ENCODE data around the gene ACOX3. TPM values are rescaled to one million over a fixed set of nuclear protein-coding genes. Genes with fewer than 3 reads are reported as not detected.

ACOX3 gene
- total RNA-seq, 6 experiments from 2014 or later = 18.6 to 23.2 (median 19.9) TPM

DNA sequence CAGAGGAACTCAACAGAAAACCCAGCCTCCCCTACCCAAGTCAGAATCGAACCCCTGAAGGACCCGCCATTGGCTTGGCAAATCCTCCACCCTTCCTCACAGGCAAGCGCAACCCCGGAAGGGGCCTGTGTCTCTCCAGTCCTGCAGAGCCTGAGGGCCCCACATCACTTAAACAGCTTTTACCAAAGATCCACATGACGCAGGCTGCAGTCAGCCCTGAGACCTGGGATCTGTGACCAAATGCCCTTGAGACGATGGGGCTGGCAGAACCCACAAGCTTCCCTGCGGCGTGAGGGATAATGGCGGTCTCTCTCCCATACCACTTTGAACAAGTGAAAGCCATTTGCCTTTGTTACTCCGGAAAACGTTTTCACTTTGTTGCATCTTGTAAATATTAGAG lies 54.9 kb downstream of the ACOX3 start:
- no peak overlapping the region for H3K4me3 Mint-ChIP-seq
- no peak overlapping the region for H3K27ac Mint-ChIP-seq
- no peaks in the 10 kb centered on the region for H3K9me3 Mint-ChIP-seq
- TF ChIP-seq CTCF (IDR thresholded peaks at IDR 0.05) = no peak
- DNase-seq = no peak
- peaks cover 12% of the 10 kb centered on the region for H3K36me3 Mint-ChIP-seq (ENCODE audit: low read depth)
- no peaks in the 10 kb centered on the region for H3K4me1 Mint-ChIP-seq (ENCODE audit: low read depth)
- H3K27me3 Mint-ChIP-seq (ENCODE audit: insufficient read depth) = no peaks in the 10 kb centered on the region; the same call in none of the 2 replicates

DNA sequence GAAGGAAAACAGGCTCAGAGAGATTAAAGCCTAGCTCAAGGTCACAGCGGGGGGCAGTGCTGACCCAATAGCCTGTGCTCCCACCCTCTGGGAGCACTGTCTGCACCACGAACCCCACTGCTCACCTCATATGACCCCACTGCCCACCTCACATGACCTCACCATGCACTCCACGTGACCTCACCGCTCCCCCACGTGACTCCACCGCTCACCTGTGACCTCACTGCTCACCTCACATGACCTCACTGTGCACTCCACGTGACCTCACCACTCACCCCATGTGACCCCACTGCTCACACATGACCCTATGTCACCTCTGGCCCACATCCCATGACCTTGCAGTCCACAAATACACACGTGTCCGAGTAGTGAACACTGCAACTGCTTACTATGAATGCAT lies 55.4 kb downstream of the ACOX3 start:
- no peak overlapping the region for H3K4me3 Mint-ChIP-seq
- DNase-seq = no peak
- no peaks in the 10 kb centered on the region; the same call in none of the 2 replicates for H3K27me3 Mint-ChIP-seq (ENCODE audit: insufficient read depth)
- H3K36me3 Mint-ChIP-seq (ENCODE audit: low read depth) = peaks cover 9% of the 10 kb centered on the region; the same call in 1 of the 2 replicates
- H3K27ac Mint-ChIP-seq = no peak overlapping the region
- no peak for TF ChIP-seq CTCF (IDR thresholded peaks at IDR 0.05)
- no peaks in the 10 kb centered on the region for H3K4me1 Mint-ChIP-seq (ENCODE audit: low read depth)
- H3K9me3 Mint-ChIP-seq = no peaks in the 10 kb centered on the region

GRCh38 chr4:8384397-8385060 lies 56.0 kb downstream of the ACOX3 start:
- H3K27me3 Mint-ChIP-seq (ENCODE audit: insufficient read depth) = no peaks in the 10 kb centered on the region; the same call in none of the 2 replicates
- DNase-seq = no peak
- H3K36me3 Mint-ChIP-seq (ENCODE audit: low read depth) = peaks cover 9% of the 10 kb centered on the region; the same call in 1 of the 2 replicates
- H3K4me1 Mint-ChIP-seq (ENCODE audit: low read depth) = no peaks in the 10 kb centered on the region
- H3K9me3 Mint-ChIP-seq = no peaks in the 10 kb centered on the region
- no peak overlapping the region for H3K4me3 Mint-ChIP-seq
- no peak for TF ChIP-seq CTCF (IDR thresholded peaks at IDR 0.05)
- H3K27ac Mint-ChIP-seq = no peak overlapping the region

GRCh38 chr4:8383451-8384160 lies 56.9 kb downstream of the ACOX3 start:
- H3K9me3 Mint-ChIP-seq = no peaks in the 10 kb centered on the region
- H3K4me3 Mint-ChIP-seq = no peak overlapping the region
- H3K27me3 Mint-ChIP-seq (ENCODE audit: insufficient read depth) = no peaks in the 10 kb centered on the region; the same call in none of the 2 replicates
- H3K27ac Mint-ChIP-seq = no peak overlapping the region
- no peak for DNase-seq
- no peaks in the 10 kb centered on the region for H3K4me1 Mint-ChIP-seq (ENCODE audit: low read depth)
- no peak for TF ChIP-seq CTCF (IDR thresholded peaks at IDR 0.05)
- H3K36me3 Mint-ChIP-seq (ENCODE audit: low read depth) = peaks cover 9% of the 10 kb centered on the region; the same call in 1 of the 2 replicates

- Mint-ChIP-seq H3K36me3 (ENCODE audit: low read depth) (peaks cover 9% of the 10 kb centered on the region; the same call in 1 of the 2 replicates), H3K27me3 (ENCODE audit: insufficient read depth) (no peaks in the 10 kb centered on the region; the same call in none of the 2 replicates), H3K4me3 (no peak overlapping the region), H3K9me3 (no peaks in the 10 kb centered on the region), H3K27ac (no peak overlapping the region), H3K4me1 (ENCODE audit: low read depth) (no peaks in the 10 kb centered on the region)
- no peak for DNase-seq
- no peak for TF ChIP-seq CTCF (IDR thresholded peaks at IDR 0.05)
Observed at GRCh38 chr4:8383016-8383415, 57.5 kb downstream of the ACOX3 start.

All from HFFc6 (cell line).